Measurements from ENCODE around the gene SBF1. TPM values are rescaled to one million over a fixed set of nuclear protein-coding genes. Genes with fewer than 3 reads are reported as not detected.

SBF1 gene
- total and polyA plus RNA-seq, 4 donors = 8.3 to 37.6 (median 16.4) TPM

DNA sequence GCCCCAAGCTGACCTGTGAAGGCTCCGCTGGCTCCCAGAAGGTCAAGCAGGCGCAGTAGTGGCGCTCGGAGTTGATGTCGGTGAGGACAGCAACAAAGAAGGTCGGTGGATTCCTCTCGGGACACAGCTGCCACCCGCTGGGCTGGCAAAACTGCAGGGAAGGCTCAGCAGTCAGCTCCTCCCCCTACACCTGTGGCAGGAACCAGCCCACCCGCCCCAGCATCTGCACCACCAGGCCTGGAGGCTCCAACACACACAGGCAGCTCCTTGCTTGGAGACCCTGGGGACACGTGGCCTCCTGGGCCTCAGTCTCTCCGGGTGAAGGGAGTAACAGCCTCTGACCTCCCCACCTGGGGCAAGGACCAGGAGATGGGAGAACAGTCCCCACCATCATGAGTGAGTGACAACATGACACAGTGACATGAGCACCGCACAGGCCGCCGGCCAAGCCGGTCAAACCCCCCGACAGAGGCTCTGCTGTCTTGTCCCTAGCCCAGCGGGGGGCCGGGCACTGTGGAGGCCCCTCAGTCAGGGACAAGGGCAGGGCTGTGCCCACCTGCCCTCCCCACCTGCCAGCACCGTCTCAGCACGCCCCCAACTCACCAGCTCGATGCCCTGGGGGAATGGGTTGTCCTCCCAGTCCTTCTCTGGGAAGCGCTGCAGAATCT is 6.9 kb downstream of the SBF1 start:
- Histone ChIP-seq H3K27ac (ENCODE audit: low read depth in 1 of 2, low read length in 2 of 2) (no peak overlapping the region), H3K9me3 (ENCODE audit: control insufficient read depth in 4 of 4, low read length in 3 of 4) (no peaks in the 10 kb centered on the region), H3K36me3 (ENCODE audit: control insufficient read depth in 4 of 4, insufficient read depth in 3 of 4, low read depth in 1 of 4, low read length in 3 of 4) (peaks cover 19 to 45% (median 22%) of the 10 kb centered on the region in 4 donors), H3K4me1 (ENCODE audit: control insufficient read depth in 4 of 4, insufficient read depth in 4 of 4, low read length in 3 of 4) (peaks cover 0 to 19% (median 7%) of the 10 kb centered on the region in 4 donors), H3K27me3 (ENCODE audit: control insufficient read depth in 4 of 4, insufficient read depth in 4 of 4, low read length in 3 of 4) (no peaks in the 10 kb centered on the region), H3K4me3 (ENCODE audit: low read depth in 1 of 3, low read length in 3 of 3) (no peak overlapping the region), H3K9ac (ENCODE audit: low read depth in 1 of 2, low read length in 2 of 2) (no peak overlapping the region)
- no peak for TF ChIP-seq JUND (IDR thresholded peaks at IDR 0.05)
- no peak for TF ChIP-seq TAF1 (conservative IDR thresholded peaks at IDR 0.05)
- TF ChIP-seq HNF4A (conservative IDR thresholded peaks at IDR 0.05) = no peak
- no peak for TF ChIP-seq RAD21 (IDR thresholded peaks at IDR 0.05)
- WGBS = 90% methylated on average over 22 of the region's 22 CpGs
- DNase-seq (ENCODE audit: low spot score) = no peak

DNA sequence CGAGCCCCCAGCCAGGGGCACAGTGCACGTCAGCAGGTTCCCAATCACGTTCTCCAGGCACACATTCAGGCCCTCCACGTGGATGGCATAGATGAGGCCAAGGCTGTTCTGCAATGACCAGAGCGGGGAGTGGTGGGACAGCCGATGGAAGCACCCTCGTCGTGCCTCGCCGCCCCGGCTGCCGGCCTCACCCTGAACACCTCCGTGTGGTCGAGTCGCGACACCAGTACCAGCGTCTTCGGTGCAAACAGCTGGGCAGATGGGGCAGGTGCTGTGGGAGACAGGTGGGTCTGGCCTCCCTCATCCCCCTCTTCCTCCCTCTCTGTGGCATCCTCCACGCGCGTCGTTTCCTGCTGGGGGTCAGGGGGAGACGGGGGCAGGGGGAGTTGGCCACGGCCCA is 7.5 kb downstream of the SBF1 start:
- Histone ChIP-seq H3K36me3 (ENCODE audit: control insufficient read depth in 4 of 4, insufficient read depth in 3 of 4, low read depth in 1 of 4, low read length in 3 of 4) (peaks cover 19 to 50% (median 22%) of the 10 kb centered on the region in 4 donors), H3K4me3 (ENCODE audit: low read depth in 1 of 3, low read length in 3 of 3) (no peak overlapping the region), H3K9ac (ENCODE audit: low read depth in 1 of 2, low read length in 2 of 2) (no peak overlapping the region), H3K9me3 (ENCODE audit: control insufficient read depth in 4 of 4, low read length in 3 of 4) (no peaks in the 10 kb centered on the region), H3K4me1 (ENCODE audit: control insufficient read depth in 4 of 4, insufficient read depth in 4 of 4, low read length in 3 of 4) (peaks cover 0 to 13% (median 3%) of the 10 kb centered on the region in 4 donors), H3K27ac (ENCODE audit: low read depth in 1 of 2, low read length in 2 of 2) (no peak overlapping the region), H3K27me3 (ENCODE audit: control insufficient read depth in 4 of 4, insufficient read depth in 4 of 4, low read length in 3 of 4) (no peaks in the 10 kb centered on the region)
- 96% methylated on average over 24 of the region's 24 CpGs for WGBS
- no peak for DNase-seq (ENCODE audit: low spot score)
- TF ChIP-seq RXRA (IDR thresholded peaks at IDR 0.05) = no peak
- no peak for TF ChIP-seq GABPA (IDR thresholded peaks at IDR 0.05 in 1 of 2, conservative IDR thresholded peaks at IDR 0.05 in 1 of 2)
- TF ChIP-seq JUND (IDR thresholded peaks at IDR 0.05) = no peak
- TF ChIP-seq TAF1 (conservative IDR thresholded peaks at IDR 0.05) = no peak
- TF ChIP-seq, protein P1, sequence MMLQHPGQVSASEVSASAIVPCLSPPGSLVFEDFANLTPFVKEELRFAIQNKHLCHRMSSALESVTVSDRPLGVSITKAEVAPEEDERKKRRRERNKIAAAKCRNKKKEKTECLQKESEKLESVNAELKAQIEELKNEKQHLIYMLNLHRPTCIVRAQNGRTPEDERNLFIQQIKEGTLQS (IDR thresholded peaks at IDR 0.05) = no peak
- no peak for TF ChIP-seq HNF4G (IDR thresholded peaks at IDR 0.05)
- TF ChIP-seq, protein P2, sequence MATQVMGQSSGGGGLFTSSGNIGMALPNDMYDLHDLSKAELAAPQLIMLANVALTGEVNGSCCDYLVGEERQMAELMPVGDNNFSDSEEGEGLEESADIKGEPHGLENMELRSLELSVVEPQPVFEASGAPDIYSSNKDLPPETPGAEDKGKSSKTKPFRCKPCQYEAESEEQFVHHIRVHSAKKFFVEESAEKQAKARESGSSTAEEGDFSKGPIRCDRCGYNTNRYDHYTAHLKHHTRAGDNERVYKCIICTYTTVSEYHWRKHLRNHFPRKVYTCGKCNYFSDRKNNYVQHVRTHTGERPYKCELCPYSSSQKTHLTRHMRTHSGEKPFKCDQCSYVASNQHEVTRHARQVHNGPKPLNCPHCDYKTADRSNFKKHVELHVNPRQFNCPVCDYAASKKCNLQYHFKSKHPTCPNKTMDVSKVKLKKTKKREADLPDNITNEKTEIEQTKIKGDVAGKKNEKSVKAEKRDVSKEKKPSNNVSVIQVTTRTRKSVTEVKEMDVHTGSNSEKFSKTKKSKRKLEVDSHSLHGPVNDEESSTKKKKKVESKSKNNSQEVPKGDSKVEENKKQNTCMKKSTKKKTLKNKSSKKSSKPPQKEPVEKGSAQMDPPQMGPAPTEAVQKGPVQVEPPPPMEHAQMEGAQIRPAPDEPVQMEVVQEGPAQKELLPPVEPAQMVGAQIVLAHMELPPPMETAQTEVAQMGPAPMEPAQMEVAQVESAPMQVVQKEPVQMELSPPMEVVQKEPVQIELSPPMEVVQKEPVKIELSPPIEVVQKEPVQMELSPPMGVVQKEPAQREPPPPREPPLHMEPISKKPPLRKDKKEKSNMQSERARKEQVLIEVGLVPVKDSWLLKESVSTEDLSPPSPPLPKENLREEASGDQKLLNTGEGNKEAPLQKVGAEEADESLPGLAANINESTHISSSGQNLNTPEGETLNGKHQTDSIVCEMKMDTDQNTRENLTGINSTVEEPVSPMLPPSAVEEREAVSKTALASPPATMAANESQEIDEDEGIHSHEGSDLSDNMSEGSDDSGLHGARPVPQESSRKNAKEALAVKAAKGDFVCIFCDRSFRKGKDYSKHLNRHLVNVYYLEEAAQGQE (IDR thresholded peaks at IDR 0.05) = no peak
- TF ChIP-seq EGR1 (IDR thresholded peaks at IDR 0.05; ENCODE audit: low read depth in 2 of 2) = no peak

DNA sequence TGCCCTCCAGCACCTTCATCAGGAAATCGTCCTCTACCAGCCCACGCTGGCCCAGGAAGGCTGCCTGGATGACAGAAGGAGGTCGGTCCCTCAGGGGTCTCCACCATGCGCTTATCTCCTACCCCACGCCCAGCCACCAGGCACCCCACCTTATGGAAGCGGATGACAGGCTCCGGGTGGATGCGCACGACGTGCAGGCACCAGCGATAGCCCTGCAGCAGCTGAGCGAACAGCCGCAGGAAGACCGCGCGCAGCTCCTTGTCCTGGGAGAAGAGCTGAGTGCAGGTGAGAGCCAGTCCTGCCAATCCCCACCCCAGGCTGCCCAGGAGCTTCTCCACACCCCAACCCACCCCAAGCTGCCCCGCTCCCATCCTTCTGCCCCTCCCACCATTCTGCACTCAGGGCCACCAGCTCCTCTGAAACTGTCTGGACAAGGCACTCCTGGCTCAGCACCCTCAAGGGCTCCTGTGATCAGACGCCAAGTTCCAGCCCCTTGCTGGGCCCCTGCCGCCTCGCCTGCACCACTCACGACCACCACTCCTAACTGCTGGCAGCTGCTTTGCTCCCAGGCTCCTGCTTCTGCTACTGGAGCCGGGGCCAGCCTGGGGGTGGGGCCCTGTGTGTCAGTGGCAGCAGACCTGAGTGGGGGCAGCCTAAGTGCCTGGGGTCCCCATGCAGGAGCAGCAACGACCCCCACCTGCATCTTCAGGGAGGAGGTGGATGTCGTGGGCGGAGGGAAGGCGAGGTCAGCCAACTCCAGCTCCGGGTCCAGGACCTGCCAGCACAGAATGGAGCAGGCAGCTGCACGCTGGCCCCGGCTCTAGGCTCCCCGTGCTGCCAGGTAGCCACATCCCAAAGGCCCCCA is 9.5 kb downstream of the SBF1 start:
- H3K9me3 ChIP-seq (ENCODE audit: control insufficient read depth in 4 of 4, low read length in 3 of 4) = no peaks in the 10 kb centered on the region
- H3K27ac ChIP-seq (ENCODE audit: low read depth in 1 of 2, low read length in 2 of 2) = no peak overlapping the region
- H3K4me1 ChIP-seq (ENCODE audit: control insufficient read depth in 4 of 4, insufficient read depth in 4 of 4, low read length in 3 of 4) = peaks cover 0 to 3% (median 0%) of the 10 kb centered on the region in 4 donors
- no peak for TF ChIP-seq GABPA (IDR thresholded peaks at IDR 0.05 in 1 of 2, conservative IDR thresholded peaks at IDR 0.05 in 1 of 2)
- no peak for TF ChIP-seq SP1 (IDR thresholded peaks at IDR 0.05)
- no peak for TF ChIP-seq JUND (IDR thresholded peaks at IDR 0.05)
- DNase-seq (ENCODE audit: low spot score) = no peak
- H3K36me3 ChIP-seq (ENCODE audit: control insufficient read depth in 4 of 4, insufficient read depth in 3 of 4, low read depth in 1 of 4, low read length in 3 of 4) = peaks cover 25 to 69% (median 33%) of the 10 kb centered on the region in 4 donors
- no peak overlapping the region for H3K9ac ChIP-seq (ENCODE audit: low read depth in 1 of 2, low read length in 2 of 2)
- no peaks in the 10 kb centered on the region for H3K27me3 ChIP-seq (ENCODE audit: control insufficient read depth in 4 of 4, insufficient read depth in 4 of 4, low read length in 3 of 4)
- 95% methylated on average over 30 of the region's 30 CpGs for WGBS
- H3K4me3 ChIP-seq (ENCODE audit: low read depth in 1 of 3, low read length in 3 of 3) = no peak overlapping the region
